Measurements from ENCODE around the gene SPRED1.

DNA sequence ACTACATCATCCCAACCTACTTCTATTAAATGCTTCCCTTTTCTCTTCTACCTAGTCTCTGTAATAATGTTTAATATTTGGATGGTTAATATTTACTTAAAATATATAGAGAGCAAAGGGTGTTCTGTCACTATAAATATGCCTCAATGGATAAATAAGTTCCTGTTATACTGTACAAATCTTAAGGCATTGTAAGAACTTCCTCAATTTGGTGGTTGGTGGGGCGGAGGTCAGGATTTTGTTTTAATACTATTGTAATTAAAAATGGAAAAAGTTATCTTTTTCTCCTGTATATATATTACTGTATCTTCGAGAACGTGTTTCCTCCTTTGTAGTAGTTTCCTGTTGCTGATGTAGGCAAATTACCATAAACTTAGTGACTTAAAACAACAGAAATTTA, 41.5 kb downstream of the SPRED1 start:
- TF ChIP-seq, protein P1, sequence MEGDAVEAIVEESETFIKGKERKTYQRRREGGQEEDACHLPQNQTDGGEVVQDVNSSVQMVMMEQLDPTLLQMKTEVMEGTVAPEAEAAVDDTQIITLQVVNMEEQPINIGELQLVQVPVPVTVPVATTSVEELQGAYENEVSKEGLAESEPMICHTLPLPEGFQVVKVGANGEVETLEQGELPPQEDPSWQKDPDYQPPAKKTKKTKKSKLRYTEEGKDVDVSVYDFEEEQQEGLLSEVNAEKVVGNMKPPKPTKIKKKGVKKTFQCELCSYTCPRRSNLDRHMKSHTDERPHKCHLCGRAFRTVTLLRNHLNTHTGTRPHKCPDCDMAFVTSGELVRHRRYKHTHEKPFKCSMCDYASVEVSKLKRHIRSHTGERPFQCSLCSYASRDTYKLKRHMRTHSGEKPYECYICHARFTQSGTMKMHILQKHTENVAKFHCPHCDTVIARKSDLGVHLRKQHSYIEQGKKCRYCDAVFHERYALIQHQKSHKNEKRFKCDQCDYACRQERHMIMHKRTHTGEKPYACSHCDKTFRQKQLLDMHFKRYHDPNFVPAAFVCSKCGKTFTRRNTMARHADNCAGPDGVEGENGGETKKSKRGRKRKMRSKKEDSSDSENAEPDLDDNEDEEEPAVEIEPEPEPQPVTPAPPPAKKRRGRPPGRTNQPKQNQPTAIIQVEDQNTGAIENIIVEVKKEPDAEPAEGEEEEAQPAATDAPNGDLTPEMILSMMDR (IDR thresholded peaks at IDR 0.05 in 4 of 5, conservative IDR thresholded peaks at IDR 0.05 in 1 of 5): no peak
- TF ChIP-seq POLR2A (IDR thresholded peaks at IDR 0.05): no peak

Measured in gastrocnemius medialis (tissue), 4 donors.